ENCODE data around the gene FARS2.

- no peak for TF ChIP-seq CTCF (IDR thresholded peaks at IDR 0.05 in 8 of 11, conservative IDR thresholded peaks at IDR 0.05 in 3 of 11)
- no peak for TF ChIP-seq POLR2A (IDR thresholded peaks at IDR 0.05)
- no peak for TF ChIP-seq POLR2AphosphoS5 (IDR thresholded peaks at IDR 0.05)
These were observed 237.2 kb downstream of the FARS2 start for GRCh38 chr6:5498579-5498899.

Measured in spleen (tissue), 7 donors.